Suppressor macrophage treated with lipopolysaccharide for 4 hours (primary cell): Measurements from ENCODE around the gene RNF215.
A peak's percentile ranks its signal among the peaks of the same experiment; 100 is the strongest.
"Not testable (repeated sequence)": the region's sequence is repeated elsewhere in the genome, so short reads cannot be mapped to it uniquely, and the experiment has no call there.

Experiments used
- DNase-seq: peaks from one replicate; pipeline ENCODE4 v3.0.0-alpha.2; 2020

RNF215 gene

DNA sequence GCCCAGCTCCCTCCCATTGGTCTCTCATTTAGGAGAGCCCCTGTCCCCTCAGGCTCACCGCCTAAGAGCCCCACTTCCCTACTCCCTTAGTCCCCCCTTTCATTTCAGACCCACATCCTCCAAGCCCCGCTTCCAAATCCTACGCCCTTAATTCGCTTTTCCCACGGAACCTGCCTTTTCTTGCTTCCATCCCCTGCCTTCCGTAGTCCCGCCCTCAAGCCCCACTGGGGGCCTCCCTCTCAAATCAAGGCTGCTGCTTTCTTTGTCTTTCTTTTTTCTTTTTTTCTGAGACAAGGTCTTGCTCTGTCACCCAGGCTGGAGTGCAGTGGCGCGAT, 30.0 kb downstream of the RNF215 start:
- DNase-seq = no peak

DNA sequence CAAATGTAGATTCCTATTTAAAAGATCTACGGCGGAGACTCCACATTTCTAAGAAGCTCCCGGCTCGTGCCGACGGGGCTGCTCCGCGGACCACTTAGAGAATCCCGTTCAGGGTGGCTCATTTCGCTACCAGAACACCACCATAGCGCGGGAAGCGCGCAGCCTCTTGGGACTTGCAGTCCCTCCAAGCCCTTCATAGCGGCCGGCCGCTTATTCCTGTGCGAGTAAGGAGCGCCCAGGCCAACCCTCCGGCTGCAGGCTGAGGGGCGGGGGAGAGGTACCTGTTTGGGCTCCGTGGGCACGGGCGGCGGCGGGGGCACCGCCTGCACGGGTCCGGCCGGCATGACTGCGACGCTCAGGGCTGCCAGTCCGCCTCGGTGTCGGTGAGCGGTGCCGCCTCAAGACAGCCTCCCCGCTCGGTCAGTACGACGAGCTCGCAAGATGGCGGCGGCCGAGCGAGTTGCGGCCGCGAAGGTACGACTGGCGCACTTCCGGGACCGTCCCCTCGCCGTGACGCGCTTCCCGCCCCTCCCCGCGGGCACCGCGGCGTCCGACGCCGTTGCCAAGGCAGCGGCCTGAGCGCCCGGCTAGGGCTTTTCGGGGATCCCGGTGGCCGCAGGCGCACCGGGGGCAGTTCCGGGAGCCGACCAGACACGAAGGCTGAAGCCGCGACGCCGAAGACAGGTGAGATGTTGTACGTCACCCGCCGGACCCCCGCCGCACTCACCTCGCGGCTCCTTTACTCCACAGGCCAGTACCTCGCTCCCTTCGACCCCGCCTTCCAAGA, 30.6 kb downstream of the RNF215 start, which contains the start of the genes CCDC157 and SF3A1:
Gene CCDC157, plus strand, starts transcription at position 559 of the 787 bp plus-strand sequence. CDS start 8,994 bp downstream, outside the sequence.
Gene SF3A1, minus strand, starts transcription at position 446 of the 787 bp plus-strand sequence. Its CDS starts 102 bp downstream, at position 344.
- peak; percentile 95 for DNase-seq

DNA sequence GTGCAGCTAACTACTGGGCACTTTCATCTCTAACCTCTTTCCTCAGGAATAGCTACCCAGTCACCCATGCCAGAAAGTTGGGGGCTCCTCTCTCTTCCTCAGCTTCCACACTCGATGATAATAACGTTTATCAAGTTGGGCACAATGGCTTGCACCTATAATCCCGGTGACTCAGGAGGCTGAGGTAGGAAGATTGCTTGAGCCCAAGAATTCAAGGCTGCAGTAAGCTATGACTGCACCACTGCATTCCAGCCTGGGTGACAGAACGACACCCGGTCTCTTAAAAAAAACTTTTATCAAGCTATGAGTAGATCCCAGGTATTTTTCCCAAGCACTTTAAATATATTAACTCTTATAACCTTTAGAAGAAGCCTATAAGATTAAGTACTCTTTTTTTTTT, 32.6 kb downstream of the RNF215 start:
- DNase-seq = no peak

DNA sequence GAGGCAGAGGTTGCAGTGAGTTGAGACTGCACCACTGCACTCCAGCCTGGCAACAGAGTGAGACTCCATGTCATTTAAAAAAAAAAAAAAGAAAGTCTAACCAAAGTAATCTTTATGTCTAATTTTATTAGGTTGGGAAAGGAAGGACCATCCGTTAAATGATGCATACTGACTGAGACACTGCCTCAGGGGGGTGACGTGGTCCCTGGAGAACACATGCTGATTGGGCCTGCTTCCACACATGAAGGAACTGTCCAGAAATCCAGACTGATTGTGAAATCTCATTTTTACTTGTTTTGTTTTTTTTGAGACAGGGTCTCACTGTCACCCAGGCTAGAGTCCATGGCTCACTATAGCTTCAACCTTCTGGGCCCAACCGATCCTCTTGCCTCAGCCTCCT, 36.0 kb downstream of the RNF215 start:
- no peak for DNase-seq

DNA sequence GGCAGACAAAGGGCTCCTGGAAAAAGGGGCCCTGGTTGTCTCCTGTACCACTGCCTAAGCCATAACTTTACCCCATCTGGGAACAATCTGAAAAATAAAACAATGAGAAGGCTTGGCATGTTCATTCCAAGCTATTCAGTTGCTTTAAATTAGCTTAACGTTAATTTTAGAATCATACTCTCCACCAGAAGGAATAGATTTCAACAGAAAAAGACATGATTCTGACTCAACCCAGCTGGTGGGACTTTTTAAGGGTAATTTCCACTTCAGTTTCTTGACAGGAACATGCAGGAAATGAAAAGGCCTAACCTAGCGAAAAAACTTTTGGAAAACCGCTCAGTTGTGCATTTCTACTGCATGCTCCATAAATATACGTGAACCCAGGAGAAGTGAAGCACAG, 38.4 kb downstream of the RNF215 start:
- DNase-seq = peak; percentile 64

DNA sequence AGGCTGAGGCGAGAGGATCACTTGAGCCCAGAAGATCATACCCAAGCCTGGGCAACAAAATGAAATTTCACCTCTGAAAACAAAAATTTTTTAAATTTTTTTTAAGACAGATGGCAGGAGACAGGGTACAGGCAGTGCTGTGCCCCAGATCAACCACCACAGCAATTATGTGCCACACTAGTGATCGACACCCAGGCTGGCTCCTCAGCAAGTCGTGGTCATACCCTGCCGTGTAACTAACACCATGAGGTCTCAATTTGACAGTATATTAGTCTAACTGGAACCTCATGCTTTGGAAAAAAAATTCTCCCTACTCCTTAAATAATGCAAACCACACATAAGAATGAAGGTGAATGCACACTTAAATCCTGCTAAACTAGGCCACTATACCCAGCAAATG, 38.8 kb downstream of the RNF215 start:
- no peak for DNase-seq

DNA sequence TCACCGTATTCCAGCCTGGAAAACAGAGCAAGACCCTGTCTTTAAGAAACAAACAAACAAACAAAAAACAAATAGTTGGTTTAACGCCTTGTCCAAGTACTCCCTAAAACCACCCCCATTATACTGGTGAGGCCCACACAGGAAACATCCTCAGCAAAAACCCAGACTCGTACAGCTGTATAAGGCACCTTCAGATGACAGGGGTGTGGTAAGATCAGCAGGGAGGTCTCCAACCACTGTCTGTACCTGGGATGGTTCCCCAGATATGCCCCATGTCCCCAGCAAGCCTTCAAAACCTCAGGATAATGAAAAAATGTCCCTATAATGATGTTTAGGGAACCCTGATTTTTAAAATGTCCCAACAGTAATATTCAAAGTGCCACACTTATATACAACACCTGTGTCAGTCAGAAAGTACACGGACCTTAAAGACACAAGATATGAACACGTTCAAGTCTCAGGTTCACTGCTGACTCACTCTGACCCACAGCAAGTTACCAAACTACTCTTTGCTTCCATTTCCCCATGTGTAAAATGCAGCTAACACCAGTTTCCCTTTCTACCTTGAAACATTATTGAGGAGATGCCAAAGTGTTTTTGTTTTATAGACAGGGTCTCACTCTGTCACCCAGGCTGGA, 39.8 kb downstream of the RNF215 start:
- DNase-seq = no peak

DNA sequence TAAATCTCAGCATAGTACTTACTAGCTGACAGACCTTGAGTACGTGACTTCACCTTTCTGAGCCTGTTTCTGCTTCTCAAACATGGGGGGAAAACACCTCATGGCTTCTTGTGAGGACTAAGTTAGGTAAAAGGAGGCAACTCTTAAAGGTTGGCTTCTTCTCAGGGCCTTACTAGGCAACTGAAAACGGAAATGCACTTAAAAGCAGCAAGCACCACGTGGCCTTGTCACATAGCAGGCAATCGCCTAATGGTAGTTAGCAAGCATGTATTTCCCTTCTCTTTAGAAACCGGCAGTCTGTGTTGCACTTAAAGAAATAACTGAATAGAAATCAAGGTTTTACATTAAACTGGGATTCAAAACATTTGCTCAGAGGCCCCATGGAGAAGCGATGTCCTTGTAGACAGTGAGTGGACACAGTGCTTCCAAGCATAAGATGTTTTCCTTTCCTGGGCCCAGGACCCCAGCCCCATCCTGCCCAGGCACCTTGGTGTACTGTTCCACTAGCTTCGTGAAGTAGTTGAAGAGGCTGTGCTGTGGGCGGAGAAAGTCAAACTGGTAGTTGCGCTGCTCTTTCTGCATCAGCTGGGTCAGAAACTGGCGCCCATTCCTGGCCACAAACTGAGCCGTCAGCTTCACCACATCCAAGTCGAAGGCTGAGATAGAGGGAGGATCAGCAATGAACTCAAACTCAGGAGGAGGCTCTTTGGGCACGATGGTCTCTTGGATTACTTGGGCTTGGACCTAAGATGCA, 42.6 kb downstream of the RNF215 start:
- DNase-seq = no peak

DNA sequence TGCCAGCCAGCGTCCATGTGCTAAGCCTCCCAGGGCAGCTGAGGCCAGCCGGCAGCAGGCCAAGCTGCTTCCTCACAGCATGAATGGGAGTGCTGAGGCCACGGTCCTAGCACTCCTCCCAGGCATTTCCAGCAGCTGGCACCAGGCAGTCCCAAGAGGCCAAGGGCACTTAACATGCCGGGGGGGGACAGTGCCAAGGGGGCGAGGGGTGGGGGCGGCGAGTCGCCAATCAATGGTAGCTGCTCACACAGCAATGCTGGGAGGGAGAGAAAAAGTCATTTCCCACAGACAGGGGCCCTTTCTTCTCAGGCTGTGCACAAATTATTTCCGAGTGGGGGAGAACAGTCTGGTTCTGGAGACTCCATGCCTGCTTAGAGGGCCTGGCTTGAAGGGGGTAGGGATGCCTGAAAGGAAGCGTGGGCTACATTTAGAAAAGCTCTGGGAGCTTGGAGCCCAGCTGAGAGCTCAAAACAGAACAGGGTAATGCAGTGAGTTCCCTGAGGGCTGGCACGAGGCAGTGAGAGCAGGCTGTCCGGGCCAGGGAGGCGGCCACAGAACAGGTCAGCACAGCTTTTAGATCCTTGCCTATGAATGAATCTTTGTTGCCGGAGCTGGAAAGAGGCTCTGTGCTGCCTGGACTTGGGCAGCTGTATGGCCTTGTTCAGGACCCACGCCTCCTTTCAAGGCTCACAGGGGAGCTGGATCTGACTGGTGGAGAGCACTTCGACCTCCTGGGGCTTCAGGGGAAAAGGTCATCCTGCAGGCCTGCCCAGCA, 46.1 kb downstream of the RNF215 start:
- no peak for DNase-seq

DNA sequence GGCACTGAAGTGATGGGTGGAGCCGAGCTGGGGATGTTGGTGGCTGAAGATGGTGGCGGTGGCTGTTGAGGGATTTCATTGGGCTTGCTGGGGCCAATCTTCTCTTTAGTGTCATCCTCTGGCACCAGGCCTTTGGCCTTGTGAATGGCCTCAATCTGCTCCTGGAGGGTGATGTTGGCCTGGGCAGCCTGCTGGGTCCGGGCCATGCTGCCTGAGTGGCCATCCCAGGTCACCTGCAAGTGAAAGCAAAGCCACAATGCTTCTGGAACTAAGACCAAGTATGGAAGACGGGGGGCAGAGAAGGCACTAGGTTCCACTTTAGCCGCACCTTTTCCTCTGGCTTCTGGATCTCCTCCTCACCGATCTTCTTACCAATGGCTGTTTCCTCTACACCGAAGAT, 48.4 kb downstream of the RNF215 start:
- no peak for DNase-seq

DNA sequence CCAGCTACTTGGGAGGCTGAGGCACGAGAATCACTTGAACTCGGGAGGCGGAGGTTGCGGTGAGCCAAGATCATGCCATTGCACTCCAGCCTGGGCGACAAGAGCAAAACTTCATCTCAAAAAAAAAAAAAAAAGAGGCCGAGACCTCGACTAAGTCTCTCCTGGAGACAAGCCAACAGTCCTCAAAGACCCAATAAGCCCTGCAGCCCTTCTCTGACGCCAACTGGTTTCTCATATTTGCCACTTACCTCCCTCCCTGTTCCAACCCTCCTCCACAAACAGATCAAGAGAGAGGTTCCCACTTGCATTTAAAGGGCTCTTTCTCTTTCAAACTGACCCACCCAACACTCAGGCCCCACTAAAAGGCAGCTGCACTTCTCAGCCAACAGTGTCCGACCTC, 48.9 kb downstream of the RNF215 start:
- not testable (repeated sequence) for DNase-seq

DNA sequence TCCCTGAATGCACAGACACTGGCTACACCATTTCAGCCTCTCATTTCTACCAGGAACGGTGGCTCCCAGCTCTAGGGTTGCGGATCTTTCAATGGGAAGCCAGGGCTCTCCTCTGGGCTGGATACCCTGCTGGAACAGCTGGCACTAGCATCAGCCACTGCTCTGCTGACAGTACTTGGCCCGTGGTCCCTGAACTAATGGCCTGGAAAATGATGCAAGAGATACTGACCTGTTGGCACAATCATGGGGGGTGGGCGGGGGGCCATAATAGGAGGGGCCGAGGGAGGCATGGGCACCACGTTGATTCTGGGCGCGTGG, 49.8 kb downstream of the RNF215 start:
- no peak for DNase-seq

DNA sequence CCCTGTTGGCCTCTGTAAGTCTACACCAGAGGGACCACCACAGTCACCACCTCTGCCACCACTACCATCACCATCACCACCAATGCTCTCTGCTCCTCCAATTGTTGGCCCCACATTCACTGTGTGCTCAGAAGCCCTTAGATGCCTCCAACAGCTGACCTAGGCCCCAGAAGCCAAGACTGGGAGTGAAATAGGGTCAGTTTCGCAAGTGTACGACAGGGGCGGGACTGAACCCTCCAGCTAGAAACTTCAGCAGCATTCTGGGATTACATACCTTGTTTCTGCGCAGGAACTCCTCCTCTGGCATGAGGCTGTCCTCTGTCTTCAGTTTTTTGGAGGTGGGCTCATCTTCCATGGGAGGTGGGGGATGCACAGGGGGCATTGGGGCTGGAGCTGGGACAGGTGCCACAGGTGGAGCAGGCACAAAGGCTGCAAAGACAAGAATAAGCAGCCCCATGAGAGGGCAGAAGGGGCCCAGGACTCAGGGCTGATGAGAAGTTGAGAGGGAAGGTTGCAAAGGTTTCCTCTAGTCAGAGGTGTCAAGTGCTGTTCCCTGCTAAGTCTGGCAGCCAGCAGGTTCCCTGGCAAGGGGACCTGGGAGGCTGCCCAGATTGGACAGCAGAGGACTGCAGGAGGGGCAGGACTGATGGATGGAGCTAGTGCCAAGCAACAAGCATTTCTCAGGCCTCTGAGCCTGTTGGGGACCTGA, 50.3 kb downstream of the RNF215 start:
- no peak for DNase-seq

DNA sequence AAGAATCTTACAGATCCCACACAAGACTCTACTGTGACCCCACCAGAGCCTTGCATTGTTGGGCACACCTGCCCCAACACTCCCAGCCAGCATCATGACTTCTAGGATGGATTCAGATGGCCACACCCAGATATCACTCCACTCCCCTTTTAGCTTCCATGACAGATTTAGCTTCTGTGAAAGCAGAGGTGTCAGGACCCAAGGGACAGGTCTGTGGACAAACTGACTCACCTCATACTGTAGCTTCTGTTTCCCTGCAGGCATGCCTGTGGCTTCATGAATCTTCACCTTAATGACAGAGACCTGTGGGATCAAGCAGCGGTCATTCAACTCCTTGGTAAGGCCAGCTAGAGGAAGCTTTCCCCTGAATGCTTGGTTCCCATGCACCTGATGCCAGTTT, 52.0 kb downstream of the RNF215 start:
- no peak for DNase-seq

DNA sequence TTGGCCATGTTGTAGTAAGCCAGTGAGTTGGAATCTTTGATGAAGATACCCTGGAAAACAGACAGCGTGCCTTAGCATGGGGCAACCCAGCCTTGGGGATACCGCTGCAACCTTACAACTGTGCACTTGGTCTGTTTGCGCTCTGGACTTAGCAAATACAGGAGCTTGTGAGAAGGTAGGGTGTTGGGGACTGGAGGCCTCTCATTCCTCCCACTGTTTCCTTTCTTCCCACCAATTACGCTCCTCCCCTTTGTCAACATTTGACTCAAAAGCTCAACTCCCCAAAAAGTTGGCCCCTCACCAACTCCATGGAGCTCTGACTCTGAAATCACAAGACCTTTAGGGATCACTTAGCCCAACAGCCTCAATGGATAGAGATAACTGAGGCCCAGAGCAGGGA, 52.6 kb downstream of the RNF215 start:
- no peak for DNase-seq

DNA sequence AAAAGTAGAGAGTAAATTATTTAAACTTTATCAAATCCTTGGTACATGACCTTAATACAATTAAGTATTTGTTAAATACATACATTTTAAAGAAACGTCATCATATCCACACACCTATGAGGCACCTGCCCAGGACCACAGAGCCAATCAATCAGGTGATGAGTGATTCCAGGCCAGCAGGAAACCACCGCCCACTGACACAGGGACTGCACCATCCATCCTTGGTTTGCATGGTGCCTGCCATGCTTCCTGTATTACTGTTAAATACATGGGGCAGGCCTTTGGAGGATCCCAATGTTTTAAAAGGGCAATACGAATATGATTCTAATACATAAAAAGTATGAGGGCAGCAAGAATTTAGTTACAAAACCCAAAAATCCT, 53.5 kb downstream of the RNF215 start:
- DNase-seq = no peak

DNA sequence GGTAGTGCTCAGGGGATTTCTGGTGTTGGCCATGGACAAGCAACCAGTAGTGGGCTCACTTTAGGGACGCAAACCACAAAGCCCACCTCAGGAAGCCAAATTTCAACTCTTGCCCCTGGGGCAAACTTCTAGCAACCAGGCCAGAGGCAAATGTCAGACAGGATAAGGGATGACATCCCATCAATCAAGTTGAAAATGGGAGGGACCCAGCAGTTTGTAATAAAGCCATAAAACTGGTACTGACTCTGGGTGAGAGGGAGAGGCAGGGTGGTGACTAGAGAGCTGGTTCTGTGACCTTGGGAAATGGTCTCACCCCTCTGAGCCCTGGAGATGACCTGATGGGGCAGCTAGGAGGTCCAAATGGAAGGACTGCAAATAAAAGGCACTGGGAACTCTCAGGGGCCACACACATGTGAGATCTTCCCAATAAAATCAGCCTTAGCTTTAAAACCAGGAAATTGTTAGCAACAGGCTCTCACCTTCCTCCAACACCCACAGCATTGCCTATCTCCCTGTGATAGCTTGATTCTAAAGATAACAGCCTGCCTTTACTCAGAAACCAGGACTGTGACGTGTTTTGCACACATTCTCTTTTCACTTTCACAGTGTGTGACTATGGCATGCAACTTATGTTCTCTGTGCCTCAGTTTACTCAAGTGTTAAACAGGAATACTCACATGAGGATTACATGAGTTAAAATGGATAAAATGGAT, 54.1 kb downstream of the RNF215 start:
- DNase-seq = no peak

DNA sequence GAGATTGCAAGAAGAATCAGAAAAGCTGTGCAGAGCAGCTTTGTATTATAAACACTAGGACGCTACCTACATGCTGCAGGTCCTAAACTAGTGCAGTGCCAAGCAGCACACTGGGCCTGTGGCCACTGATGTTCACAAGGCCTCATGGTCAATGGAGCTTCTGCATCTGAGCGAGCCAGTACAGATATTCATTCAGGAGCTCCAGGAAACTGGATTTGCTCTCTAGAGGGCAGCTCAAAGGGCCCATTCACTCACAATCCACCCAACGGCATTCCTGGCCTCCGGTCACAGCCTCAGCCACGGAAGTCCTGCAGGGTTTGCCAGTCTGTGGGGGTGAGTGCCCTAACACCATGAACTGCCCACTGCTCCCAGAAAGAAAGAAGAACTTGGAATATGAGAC, 54.7 kb downstream of the RNF215 start:
- no peak for DNase-seq
